SKM-1 treated with dmso at 0.1 percent for 144 hours (cell line): ENCODE results near the gene RAB5IF.
"Not testable (repeated sequence)": the region's sequence is repeated elsewhere in the genome, so short reads cannot be mapped to it uniquely, and the experiment has no call there.

ENCODE experiments used
- DNase-seq: peaks from one replicate; lab custom pipeline; 2025; ENCODE audit not compliant: unreplicated experiment; lab: John Stamatoyannopoulos, UW

The RAB5IF gene

GRCh38 chr20:36585410-36586125, 20.0 kb upstream of the RAB5IF start:
- no peak for DNase-seq

GRCh38 chr20:36587388-36588070, 18.1 kb upstream of the RAB5IF start:
- no peak for DNase-seq

GRCh38 chr20:36591281-36591680, 14.3 kb upstream of the RAB5IF start:
- DNase-seq: no peak

DNA sequence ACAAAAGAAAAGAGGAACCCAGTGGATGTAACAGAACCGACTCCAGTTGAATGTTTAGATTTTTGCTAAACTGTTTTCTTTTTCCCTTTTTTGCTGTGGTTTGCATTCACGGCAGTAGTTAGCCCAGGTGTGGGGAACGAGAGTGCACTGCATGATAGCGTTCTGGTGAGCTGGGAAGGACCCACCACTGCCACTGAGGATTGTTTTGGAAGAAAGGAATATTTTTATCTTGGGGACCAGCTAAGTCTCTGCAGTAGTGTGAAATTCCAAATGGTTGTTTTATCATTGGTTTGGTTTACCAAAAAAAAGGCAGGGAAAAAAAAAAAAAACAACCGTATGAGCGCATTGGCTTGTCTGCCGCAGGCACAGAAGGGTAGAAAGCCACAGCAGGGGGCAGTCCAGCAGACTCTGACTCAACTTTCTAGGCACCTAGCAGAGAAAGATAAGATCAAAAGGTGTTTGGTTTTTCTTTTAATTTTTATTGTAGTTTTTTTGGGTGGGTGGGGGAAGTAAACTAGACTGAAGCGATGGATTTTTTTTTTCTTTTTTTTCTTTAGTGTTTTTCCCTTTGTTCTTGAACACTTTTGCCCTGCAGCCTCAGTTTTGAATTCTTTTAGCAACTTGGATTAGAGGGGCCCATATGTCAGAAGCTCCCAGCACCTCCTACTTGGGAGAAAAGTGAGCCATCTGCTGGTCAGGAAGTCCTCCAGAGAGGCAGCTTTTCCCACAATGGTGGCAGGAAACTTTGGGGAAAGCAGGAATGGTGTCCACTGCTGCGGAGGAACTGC, 13.5 kb upstream of the RAB5IF start:
- no peak for DNase-seq

DNA sequence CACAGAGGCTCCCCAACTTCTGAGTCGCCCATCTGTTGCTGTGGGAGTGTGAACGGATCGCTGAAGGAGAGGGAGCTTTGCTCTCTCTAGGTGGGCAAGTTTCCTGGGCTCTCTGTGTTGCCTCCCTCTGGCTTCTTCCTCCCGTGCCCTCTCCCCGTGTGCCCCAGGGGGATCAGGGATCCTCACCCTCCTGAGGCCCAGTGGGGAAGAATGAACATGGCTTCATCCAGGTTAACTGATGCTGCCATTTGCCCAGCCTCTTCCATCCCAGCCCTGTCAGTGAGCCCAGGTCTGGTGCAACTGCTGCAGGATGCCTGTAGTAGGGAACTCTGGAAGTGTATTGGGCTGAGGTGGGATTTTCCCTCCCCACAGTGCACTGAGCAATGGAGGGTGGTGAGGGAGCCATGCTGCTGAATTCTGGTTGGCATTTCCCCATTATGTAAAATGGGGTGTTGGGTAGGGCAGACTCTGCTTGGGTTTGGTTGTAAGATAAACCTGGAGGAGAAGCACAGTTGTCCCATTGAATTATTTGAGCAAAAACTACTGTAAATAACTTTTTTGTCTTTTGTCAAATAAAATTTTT, 12.1 kb upstream of the RAB5IF start:
- no peak for DNase-seq

GRCh38 chr20:36599912-36600345, 5.7 kb upstream of the RAB5IF start:
- DNase-seq: no peak

DNA sequence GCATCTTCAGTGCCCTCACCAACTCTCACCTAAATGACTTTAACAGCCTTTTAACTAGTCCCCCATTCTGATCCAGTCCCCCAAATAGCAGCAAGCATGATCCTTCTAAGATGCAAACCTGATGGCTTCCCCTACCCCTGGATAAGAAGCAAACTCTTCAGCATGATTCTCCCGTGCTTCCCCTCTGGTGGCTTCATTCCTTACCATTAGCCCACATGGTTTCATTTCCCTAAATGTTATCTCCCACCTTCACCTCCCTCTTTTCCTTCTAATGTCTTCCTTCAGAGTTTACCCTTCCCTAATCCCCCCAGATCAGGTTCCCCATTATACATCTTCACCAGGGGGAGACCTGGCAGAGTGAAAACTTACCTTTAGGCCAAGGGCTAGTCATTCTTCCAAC, 4.0 kb upstream of the RAB5IF start:
- DNase-seq: no peak

DNA sequence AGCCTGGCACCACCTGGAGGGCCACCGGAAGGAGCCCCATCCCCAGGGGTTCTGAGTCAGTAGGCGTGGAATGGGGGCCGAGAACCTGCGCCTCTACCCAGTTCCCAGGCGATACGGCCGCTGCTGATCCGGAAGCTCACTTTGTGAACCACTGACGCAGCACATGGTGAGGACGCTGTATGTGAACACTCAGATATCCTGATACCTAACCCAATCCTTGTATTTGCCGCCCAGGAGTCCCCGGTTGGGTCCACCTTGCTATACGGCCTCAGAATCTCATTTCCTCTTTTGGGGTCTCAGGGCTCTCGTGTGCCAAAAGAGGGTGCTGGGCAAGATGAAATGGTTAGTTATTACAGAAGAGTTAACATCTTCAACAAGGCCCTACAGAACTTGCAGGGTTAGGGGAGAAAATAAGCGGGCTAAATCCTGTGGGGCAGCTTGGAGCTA, 604 bp upstream of the RAB5IF start:
- DNase-seq: no peak

DNA sequence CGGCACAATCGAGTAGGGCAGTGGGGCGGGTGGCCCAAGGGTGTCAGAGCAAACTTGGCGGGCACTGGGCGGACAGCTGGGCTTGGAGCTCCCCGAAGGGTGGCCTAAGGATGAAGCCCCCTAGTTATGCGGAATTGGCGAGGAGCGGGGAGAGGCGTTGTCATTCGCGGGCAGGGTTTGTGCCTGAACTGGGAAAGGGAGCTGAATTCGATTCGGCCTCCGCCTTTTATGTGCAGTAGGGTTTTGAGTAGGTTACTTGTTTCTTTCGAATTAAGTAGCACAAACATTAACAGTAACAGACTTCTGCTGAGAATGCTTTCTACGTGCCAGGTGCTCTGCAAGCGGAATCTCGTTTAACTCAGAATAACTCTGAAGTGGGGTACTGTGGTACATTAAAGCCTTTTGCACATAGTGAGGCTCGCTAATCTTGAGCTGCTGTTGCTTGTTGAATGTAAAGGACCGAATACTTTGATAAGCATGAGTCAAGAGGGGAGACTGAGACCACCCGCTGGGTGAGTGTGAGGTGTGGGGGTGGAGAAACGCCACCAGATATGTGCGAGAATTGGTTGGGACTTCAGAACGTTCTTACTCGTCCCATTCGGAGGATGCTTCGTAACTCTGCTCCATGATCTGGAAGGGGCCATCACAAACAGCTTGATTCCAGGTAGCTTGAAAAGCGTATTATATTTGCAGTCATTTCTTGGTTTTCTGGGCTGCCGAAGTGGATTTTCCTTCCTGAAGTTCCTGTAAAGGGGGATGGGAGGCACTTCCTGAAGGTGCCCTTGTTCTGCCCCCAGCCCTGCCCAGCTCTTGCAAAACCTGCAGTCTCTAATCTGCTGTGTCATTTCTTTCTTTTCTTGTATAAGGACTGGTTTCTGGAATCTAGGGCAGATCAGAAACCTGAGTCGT, 833 bp downstream of the RAB5IF start:
- DNase-seq: peak; percentile 64

DNA sequence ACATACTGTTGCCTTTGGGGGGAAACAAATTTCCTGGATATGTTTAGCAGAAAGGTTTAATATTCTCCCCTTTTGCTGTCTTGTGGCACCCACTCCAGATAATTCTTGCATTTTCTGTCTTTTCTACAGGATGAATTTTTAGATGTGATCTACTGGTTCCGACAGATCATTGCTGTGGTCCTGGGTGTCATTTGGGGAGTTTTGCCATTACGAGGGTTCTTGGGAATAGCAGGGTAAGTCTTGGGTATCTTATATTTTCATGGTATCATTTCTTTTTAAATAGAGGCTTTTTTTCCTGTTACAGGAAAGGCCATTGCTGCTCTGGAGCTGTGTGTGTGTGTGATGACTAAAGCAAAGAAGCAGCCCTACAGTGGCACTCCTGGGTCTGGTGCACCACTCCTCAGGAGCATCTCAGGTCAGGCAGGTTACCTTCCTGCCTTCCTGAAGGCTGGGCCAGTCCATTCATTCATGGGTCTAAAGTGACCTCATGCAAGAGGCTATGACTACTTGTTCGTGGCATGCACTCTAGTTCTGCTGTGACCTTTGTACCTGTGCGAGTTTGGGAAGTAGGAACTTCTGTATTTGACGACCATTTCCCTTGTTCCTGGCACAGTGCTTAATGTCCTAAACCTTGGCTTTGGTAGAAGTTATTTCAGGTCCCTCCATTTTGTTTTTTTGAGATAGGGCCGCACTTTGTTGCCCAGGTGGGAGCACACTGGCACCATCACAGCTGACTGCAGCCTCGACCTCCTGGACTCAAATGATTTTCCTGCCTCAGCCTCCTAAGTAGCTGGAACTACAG, 2.2 kb downstream of the RAB5IF start:
- no peak for DNase-seq

DNA sequence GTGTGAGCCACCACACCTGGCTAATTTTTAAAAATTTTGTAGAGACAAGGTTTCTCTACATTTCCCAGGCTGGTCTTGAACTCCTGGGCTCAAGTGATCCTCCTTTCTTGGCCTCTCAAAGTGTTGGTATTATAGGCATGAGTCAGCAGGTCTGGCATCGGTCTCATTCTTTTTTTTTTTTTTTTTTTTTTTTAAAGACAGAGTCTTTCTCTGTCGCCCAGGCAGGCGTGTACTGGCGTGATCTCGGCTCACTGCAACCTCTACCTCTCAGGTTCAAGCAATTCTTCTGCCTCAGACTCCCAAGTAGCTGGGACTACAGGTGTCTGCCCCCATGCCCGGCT, 2.8 kb downstream of the RAB5IF start:
- not testable (repeated sequence) for DNase-seq

DNA sequence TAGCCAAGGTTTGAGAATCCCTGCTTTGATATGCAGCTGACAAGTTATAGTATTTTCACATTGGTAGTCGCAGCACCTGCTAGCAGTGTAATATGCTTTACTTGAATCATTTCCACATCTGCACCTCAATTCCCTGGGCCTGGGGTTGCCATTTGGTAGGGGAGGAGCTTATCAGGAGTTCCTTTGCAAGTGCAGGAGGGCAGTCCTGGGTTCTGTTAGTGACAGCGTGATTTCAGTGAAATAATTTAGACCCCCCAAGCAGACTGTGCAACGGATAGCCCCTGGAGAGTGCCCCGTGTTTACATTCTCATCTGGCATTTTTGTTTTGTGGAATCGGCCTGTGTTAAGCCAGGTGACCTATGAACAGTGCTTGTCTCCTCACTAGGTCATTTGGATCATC, 6.0 kb downstream of the RAB5IF start:
- DNase-seq: no peak

DNA sequence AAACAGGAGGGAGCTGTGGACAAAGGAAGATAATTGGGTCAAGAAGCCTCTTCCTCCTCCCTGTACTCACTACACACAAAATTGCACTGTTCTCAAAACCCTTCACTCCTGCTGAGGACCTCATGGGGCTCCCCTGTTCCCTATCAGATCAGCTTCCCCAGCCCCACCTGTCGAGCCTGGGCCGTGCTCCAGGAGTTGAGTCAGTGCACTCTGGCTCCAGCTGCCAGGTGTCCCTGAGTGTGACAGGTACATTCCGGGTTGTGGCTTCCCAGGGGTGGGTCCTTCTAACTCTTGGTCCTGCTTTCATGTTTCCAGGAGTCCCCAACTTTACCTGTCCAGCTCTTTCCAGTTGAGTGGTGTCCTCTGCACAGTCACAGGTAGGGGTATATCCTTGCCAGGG, 8.4 kb downstream of the RAB5IF start:
- DNase-seq: no peak

DNA sequence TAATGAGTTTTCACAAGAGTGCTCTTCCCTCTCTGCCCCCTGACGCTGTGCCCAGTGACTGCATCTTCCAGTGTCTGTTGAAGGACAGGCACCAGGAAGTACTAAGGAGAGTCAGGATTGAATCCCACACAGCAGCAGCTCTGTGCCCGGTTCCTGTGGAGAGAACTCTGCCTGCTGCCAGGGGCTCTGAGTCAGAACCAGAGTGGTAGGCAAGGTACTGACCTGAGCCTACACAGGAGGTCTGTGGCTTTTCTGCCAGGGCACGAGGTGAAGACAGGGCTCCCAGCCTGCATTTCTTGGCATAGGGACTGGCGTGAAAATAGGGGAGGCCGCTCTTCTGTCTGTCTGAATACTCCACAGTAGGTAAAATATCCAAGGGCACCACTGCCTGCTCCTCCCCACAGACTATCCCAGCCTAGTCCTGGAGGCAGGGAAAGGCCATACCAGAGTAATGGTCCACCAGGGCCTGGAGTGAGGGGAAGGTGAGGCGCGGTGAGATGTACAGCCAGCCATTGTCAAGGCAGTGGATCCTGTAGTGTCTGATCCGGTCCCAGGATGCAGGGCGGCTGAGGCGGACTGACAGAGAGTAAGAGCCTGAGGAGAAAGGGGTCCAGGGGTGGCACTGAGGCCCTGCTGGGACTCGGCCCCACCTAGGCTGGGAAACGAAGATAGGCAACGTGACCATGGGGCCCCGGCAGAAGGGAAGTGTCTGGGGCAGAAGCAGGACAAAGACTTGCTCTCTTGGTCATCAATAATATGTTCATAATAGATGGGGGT, 9.4 kb downstream of the RAB5IF start:
- no peak for DNase-seq

GRCh38 chr20:36620917-36621316, 15.3 kb downstream of the RAB5IF start:
- no peak for DNase-seq

DNA sequence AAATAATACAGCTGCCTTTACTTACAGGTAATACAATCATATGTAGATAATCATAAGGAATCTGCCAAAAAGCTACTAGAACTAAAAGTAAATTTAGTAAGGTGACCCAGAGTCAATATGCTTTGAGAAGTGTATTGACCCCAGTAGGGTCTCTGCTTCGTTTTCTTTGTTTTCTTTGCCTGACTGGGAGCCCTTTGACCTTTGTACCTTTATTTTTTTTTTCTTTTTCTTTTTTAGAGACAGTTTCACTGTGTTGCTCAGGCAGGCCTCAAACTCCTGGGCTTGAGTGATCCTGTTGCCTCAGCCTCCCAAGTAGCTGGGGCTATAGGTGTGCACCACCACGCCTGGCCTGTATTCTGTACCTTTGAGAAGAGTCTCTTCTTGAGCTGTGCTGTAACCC, 17.9 kb downstream of the RAB5IF start:
- no peak for DNase-seq

GRCh38 chr20:36624068-36624943, 18.7 kb downstream of the RAB5IF start:
- no peak for DNase-seq

DNA sequence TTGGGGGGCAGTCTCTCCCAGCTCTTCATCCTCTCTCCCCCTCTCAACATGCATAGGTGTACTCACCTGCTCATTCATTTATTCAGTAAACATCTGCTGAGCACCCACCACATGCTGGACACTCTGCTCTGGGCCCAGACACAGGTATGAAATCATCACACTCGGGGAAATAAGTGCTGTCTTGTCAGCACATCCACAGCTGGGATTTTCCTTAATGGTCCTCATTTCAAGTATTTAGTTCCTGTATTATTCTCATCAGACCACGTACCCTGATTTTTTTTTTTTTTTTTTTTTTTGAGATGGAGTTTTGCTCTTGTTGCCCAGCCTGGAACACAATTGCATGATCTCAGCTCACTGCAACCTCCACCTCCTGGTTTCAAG, 19.4 kb downstream of the RAB5IF start:
- DNase-seq: no peak
